Stimulated activated CD4-positive, alpha-beta T cell treated with anti-CD3 and anti-CD28 coated beads, TNF-alpha, amount 100 ng/mL, for 4 hours (primary cell): Measurements from ENCODE around the gene CENPX.
"Not testable (repeated sequence)": the region's sequence is repeated elsewhere in the genome, so short reads cannot be mapped to it uniquely, and the experiment has no call there.

Experiments
- DNase-seq, 3 experiments: peaks; one replicate each; pipeline ENCODE4 v3.0.0-alpha.2; 2020; ENCODE audit warnings: low read depth in 3 of 3

Gene CENPX

GRCh38 chr17:81998691-81999438 lies 23.8 kb downstream of the CENPX start:
- DNase-seq: no peak

GRCh38 chr17:81998212-81998611 lies 24.5 kb downstream of the CENPX start:
- DNase-seq: no peak

DNA sequence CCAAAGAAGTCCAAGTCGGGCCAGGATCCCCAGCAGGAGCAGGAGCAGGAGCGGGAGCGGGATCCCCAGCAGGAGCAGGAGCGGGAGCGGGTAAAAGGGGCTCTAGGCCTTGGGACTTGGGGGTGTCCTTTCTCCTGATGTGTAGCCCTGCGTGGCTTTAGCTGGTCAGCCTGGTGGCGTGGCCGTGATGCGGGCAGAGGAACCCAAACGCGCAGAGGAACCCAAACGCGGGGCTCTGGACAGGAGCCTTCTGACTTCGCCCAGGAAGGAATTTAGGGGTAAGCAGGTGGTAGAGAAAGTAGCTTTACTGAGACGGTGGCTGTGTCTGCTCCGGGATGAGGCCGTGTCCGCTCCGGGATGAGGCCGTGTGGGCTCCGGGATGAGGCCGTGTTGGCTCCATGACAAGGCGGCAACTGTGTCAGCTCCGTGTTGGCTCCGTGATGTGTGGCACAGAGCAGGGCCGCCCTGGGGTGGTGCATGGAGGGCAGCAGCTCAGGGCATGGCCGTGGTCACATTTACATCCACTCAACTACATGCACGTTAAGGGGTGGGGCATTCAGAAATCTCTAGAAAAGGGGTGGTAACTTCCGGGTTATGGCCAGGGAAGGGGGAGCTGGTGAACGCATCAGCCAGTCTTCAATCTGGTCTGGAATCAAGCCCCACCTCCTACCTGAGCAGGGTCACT lies 25.8 kb downstream of the CENPX start:
- no peak for DNase-seq

GRCh38 chr17:81996232-81996756 lies 26.4 kb downstream of the CENPX start:
- no peak for DNase-seq

DNA sequence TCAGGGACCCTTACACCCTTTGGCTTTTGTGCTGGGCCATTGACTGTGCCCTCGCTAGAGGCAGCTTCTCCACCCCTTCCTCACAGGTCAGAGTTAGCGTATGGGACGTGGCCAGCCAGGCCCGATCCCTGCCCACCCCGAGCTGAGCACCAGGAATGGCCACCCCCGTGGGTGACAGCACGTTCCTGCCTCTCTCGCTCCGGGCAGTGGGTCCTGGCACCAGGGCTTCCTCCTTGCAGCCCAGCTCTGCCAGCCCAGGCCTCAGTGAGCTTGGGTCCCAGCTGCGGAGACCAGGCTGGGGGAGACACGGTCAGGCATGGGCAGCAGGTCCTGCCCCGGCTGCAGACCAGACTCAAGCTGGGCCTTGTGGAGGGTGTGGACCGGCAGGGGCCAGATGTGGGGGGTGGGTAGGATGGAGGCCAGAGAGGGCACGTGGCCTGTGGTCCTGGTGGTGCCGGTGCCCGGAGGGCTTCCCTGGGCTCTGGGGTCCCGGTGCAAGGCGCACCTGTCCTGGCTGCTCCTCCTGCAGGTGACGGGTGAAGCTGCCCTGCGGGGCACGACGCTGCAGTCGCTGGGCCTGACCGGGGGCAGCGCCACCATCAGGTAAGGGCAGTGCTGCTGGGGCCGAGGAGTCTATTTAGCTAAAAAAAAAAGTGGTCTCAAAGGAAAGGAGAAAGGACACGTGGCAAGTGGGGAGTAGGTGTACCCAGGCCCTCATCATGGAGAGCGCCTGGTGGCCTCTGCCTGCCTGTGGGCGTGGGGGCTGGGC lies 27.0 kb downstream of the CENPX start:
- DNase-seq: no peak

GRCh38 chr17:81994593-81995462 lies 27.9 kb downstream of the CENPX start:
- DNase-seq: no peak

DNA sequence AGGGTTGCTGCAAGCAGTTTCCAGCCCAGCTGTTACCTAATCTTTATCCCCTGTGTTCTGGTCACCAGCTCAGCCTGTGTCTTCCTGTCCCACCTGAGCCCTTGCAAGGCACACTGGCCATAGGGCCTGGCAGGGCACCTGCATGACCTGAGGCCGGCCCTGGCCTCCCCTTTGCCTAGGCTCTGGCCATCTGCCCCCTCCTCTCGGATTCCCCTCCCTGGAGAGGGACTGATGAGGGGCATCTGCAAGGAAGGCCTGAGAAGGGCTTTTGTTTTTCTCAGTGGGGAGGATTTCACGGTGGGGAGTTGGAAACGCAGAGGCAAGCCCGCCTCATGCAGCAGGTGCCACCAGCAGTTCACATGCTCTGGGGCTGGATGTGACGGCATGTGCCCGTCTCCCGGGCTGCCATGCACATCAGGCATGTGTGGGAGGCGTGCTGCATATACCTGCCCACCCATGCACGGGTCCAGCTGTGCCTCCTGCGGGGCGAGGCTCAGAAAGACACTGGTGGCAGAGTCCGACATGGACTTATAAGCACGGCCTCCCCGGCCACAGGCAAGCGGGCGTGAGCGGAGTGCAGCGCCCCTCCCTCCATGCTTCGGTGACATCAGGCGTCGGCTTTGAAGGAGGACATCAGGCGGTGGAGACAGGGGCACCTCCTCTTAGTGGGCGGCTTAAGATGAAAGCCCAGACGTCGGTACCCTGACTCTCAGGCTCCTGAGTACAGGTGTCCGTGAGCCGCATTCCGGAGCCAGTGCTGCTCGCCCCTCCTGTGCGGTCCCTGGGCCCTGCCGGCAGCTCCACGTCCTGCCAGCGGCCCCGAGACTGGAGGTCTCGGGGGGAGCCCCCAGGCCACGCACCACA lies 28.7 kb downstream of the CENPX start:
- DNase-seq: no peak

DNA sequence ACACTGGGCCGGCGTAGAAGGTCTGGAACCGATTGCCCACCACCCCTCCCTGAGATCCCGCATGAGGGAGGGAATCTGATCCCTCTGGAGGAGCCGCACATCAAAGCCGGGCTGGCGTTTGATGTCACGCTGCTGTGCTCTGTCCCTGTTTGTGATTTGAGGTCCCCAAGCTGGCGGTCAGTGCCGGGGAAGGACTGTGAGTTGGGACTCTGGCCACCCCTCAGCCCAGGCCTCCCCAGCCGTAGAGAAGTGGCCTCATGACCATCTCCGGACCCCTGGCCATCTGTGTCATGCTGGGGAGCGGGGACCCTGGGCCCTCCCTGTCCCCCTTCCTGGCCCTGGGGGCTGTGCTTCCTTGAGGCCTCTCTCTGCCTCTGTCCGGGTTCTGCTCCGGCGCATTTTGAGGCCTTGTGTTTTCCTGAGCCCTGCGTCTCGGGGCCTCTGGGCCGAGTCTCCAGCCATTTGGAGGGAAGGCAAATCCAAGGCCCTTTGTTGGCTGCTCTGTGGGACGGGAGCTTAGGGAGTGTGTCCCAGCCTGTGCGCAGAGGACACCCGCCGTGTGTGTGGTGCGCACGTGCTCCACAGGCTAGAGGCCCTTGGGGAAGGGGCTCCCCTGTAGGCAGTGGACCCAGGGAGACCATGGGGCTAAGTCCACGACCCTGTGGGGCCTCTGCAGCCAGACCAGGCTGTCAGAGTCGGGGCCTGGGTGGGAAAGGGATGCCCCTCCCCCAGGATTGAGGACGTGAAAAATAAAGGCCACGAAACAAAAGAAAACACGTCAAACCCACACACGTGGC lies 30.2 kb downstream of the CENPX start:
- no peak for DNase-seq

DNA sequence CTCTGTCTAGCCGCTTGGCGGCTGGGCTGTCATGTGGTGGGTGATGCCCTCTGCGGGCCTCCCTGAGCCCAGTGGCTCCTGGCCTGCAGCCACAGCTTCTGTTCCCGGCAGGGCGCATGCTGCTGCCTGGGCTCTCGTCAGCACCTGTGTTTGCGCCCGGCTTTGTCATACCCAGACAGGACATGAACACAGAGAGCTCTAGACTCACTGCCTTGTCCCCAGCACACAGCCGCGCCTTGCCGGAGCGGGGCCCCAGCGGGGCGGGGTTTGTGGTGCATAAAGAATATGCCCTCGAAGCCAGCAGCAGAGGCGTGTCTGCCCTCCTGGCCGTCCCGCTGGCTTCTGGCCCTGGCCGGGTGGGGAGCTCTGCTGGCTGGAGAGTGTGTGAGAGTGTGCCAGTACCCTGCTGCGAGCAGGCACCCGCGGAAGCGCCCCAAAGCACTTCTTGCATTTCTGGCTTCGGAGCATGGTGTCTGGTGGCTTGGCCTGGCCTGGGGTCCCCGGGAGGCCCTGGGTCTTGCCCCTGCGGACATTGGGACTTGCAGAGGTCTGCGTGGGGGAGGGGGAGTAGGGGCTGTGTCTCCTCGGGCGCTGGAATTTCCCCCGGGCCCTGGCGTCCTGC lies 30.9 kb downstream of the CENPX start:
- DNase-seq: no peak

GRCh38 chr17:81990836-81991683 lies 31.6 kb downstream of the CENPX start:
- DNase-seq: no peak

- DNase-seq: no peak
Observed at GRCh38 chr17:81987161-81987770, 35.4 kb downstream of the CENPX start.

DNA sequence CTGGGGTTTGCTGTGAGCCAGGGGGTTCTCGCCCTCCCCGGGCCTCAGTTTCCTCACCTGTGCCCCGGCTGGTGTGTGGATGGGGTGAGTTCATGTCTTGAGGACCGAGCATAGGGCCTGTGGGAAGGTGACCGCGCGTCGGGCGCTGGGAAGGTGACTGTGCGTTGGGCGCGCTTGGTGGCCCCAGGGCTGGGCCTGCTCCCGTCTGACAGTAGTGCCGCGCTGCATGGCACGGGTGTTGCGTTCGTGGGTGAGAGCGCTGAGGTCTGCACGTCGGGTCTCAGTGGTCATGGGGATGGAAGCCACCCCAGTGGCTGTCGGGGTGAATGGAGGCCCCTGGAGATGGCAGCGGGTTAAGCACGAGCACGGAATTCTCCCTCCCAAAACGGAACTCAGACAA lies 36.1 kb downstream of the CENPX start:
- DNase-seq: no peak

GRCh38 chr17:81984773-81985410 lies 37.8 kb downstream of the CENPX start:
- DNase-seq: no peak

DNA sequence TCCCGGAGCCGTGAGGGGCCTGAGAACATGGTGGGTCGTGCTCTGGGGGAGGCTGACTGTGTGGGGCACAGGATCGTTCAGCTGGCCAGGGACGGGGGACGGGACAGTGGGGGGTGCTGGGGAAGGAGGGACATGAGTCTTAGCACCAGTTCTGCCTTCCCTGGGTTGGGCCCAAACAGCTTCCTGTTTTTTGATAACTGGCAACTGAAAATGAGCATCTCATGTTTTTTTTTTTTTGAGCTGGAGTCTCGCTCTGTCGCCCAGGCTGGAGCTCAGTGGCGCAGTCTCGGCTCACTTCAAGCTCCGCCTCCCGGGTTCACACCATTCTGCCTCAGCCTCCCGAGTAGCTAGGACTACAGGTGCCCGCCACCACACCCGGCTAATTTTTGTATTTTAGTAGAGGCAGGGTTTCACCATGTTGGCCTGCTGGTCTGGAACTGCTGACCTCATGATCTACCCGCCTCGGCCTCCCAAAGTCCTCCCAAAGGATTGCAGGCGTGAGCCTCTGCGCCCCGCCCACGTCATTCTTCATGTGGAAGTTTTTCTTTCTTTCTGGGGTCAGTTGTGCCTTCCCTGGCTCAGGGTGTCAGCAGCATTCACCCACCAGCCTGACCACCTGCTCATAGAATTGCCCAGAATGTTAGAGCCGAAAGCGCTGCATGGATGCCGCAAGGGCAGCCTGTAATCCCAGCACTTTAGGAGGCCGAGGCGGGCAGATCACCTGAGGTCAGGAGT lies 38.9 kb downstream of the CENPX start:
- no peak for DNase-seq

- no peak for DNase-seq
Observed at GRCh38 chr17:81983011-81983638, 39.6 kb downstream of the CENPX start.

DNA sequence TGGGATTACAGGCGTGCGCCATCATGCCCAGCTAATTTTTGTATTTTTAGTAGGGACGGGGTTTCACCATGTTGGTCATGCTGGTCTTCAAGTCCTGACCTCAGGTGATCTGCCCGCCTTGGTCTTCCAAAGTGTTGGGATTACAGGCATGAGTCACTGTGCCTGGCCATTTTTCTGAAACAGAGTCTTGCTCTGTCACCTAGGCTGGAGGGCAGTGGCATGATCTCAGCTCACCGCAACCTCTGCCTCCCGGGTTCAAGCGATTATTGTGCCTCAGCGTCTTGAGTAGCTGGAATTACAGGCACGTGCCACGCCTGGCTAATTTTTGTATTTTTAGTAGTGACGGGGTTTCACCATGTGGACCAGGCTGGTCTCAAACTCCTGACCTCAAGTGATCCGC lies 41.2 kb downstream of the CENPX start:
- not testable (repeated sequence) for DNase-seq
